ENCODE data around the gene TMEM170A.

TMEM170A gene

DNA sequence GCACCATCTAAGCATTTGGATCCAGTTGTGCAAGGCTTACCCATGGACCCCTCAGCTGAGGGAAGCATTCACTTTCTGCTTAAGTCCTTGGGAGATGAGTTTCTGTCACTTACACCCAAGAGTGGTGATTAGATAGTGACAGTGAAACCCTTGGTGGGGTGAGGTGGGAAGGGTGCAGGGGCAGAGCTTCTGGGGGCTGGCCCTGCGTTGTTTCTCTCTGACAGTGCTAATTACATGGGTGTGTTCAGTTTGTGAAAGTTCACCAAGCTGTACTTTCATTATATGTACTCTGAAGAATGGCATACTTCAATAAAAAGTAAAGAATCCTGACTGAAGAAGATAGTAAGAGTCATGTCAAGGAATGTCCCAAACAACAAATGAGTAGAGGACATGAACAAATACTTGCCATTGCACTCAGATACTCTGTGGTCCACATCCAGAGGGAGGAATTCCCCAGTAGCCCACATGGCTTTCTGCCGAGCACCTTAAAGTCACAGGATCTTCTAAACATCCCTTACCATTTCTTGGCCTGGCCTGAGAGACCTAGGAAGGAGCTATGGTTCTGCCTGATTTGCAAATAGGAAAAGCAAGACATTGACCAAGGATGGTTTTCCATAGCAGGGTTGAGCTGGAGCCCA, 22.3 kb upstream of the TMEM170A start:
- H3K4me3 ChIP-seq (replicated peaks in 1 of 2; ENCODE audit: low read depth in 2 of 2, low read length in 2 of 2) = no peak overlapping the region
- DNase-seq (ENCODE audit: low read depth in 2 of 2) = no peak
- TF ChIP-seq, protein P1, sequence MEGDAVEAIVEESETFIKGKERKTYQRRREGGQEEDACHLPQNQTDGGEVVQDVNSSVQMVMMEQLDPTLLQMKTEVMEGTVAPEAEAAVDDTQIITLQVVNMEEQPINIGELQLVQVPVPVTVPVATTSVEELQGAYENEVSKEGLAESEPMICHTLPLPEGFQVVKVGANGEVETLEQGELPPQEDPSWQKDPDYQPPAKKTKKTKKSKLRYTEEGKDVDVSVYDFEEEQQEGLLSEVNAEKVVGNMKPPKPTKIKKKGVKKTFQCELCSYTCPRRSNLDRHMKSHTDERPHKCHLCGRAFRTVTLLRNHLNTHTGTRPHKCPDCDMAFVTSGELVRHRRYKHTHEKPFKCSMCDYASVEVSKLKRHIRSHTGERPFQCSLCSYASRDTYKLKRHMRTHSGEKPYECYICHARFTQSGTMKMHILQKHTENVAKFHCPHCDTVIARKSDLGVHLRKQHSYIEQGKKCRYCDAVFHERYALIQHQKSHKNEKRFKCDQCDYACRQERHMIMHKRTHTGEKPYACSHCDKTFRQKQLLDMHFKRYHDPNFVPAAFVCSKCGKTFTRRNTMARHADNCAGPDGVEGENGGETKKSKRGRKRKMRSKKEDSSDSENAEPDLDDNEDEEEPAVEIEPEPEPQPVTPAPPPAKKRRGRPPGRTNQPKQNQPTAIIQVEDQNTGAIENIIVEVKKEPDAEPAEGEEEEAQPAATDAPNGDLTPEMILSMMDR (IDR thresholded peaks at IDR 0.05; ENCODE audit: low read depth, low read length) = no peak

DNA sequence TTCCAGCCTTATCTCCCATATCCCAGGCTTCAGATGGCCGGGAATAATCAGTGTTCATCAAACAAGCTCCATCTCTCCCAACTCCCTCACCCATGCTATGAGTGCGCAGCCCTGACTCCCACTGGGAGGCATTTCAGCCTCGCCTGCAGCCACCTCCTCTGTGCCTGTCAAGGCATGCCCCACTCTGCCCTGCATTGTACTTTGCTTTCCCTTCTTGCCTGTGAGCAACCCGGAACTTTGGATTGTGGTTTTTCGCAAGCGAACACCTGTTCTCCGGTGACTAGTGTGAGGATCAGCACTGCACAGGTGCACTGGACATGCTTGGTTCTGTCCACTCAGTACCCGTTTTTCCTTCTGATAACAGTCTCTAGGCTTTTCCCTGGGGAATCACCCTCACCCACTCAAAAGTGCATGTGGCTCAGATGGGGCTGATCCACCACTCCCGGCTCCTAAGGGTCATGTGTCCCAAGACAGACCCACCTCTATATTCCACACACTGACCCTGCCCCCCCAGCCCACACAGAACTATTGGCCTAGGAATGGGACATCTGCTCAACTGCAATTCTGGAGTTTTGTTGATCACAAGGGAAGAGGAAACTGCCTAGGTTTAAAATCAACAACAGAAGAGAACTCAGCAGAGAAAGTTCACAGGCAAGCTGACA, 21.7 kb upstream of the TMEM170A start:
- TF ChIP-seq, protein P1 (IDR thresholded peaks at IDR 0.05; ENCODE audit: low read depth, low read length) = no peak
- no peak for DNase-seq (ENCODE audit: low read depth in 2 of 2)
- H3K4me3 ChIP-seq (replicated peaks in 1 of 2; ENCODE audit: low read depth in 2 of 2, low read length in 2 of 2) = no peak overlapping the region

DNA sequence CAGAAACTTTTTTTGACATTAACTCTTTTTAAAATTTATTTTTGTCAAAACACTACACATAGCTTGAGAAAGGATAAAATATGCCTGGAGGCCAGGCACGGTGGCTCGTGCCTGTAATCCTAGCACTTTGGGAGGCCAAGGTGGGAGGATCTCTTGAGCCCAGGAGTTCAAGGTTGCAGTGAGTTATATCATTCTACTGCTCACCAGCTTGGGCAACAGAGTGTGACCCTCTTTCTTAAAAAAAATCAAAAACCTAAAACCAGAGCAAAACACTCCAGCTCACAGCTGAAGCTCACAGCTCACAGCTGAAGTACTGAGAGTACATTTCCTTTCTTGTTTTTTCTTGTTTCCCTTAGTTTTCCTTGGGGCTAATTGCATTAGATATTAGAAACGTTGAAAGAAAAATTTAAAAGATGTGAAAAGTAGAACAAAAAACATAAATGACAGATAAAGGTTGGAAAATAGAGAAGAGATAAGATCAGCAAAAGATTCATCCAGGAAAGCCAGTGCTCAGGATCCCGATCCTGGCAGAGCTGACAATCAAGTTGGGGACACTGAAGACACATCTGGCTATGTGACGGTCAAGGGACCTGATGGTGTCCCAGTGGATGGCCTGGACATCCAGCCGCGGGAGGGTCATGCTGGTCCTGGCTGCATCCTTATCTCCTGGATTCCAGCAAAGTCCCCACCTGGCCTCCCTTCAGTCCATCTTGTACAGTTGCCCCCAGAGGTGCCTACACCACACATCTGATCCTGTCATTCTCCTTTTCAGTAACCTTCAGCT, 20.9 kb upstream of the TMEM170A start:
- no peak overlapping the region for H3K4me3 ChIP-seq (replicated peaks in 1 of 2; ENCODE audit: low read depth in 2 of 2, low read length in 2 of 2)
- DNase-seq (ENCODE audit: low read depth in 2 of 2) = no peak
- TF ChIP-seq, protein P1 (IDR thresholded peaks at IDR 0.05; ENCODE audit: low read depth, low read length) = no peak

DNA sequence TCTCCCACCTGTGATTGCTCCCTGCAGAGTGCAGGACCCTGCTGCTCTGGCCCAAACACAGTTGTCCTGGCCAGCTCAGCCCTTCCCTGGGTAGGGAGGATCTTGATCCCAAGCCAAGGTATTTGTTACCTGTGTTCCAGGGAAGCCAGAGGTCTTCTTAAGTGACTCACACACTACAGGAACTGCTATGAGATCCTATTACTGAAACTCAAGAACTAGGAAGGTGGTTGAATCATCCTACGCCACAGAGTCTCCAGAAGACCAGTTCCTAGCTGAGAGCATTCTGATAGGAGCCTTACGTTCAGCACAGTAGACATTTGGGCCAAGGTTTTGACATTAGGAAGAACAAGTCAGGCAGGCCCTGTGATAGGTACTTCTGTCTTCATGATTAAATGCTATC, 18.7 kb upstream of the TMEM170A start:
- TF ChIP-seq, protein P1 (IDR thresholded peaks at IDR 0.05; ENCODE audit: low read depth, low read length) = no peak
- peak in 1 of 2 donors; percentile 44 for DNase-seq (ENCODE audit: low read depth in 2 of 2)
- no peak overlapping the region for H3K4me3 ChIP-seq (replicated peaks in 1 of 2; ENCODE audit: low read depth in 2 of 2, low read length in 2 of 2)

- H3K4me3 ChIP-seq (replicated peaks in 1 of 2; ENCODE audit: low read depth in 2 of 2, low read length in 2 of 2) = no peak overlapping the region
- TF ChIP-seq, protein P1 (IDR thresholded peaks at IDR 0.05; ENCODE audit: low read depth, low read length) = no peak
- DNase-seq (ENCODE audit: low read depth in 2 of 2) = no peak
Measured at GRCh38 chr16:75482434-75483205, 18.1 kb upstream of the TMEM170A start.

DNA sequence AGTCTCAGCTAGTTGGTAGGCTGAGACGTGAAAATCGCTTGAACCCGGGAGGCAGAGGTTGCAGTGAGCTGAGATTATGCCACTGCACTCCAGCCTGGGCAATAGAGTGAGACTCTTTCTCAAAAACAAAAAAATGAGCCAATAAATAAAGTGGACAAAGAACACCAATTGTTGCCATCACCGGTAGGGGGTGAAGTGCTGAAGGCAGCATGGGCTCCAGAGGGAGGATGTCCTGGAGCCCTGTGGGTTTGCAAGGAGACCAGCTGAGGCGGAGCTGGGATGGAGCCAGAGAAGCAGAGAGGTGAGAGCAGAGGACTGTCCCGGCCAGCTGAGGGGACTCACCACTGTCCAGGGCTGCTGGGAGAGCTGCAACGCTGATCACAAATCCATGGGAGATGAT, 17.0 kb upstream of the TMEM170A start:
- no peak for DNase-seq (ENCODE audit: low read depth in 2 of 2)
- no peak overlapping the region for H3K4me3 ChIP-seq (replicated peaks in 1 of 2; ENCODE audit: low read depth in 2 of 2, low read length in 2 of 2)
- TF ChIP-seq, protein P1 (IDR thresholded peaks at IDR 0.05; ENCODE audit: low read depth, low read length) = no peak
